Activated CD4-positive, alpha-beta memory T cell treated with anti-CD3 and anti-CD28 coated beads, Interleukin-2, amount 10 ng/mL, durations not matched to agents 7 days and 5 days (primary cell): ENCODE measurements around the gene NSMF. TPM values are rescaled to one million over a fixed set of nuclear protein-coding genes. Genes with fewer than 3 reads are reported as not detected.

Experiments
- CTCF ChIA-PET: fragments of 350-600 bp; sonication (Branson Sonifier 250); formaldehyde crosslinking; loops from one replicate; lab custom pipeline; 2021; ENCODE audit warnings: antibody characterized with exemption, inconsistent platforms; lab: Charles Lee
- POLR2A ChIA-PET: fragments of 350-600 bp; sonication (Branson Sonifier 250); formaldehyde crosslinking; loops from one replicate; lab custom pipeline; 2021; ENCODE audit warnings: antibody characterized with exemption; lab: Charles Lee
- DNase-seq: peaks from one replicate; pipeline ENCODE4 v3.0.0-alpha.2; 2020
- H3K27ac Mint-ChIP-seq: one replicate; pipeline ENCODE4 v1.8.0; 2021; ENCODE audit warnings: mild to moderate bottlenecking, mixed read lengths
- H3K27me3 Mint-ChIP-seq: one replicate; pipeline ENCODE4 v1.8.0; 2021; ENCODE audit warnings: mixed read lengths
- H3K36me3 Mint-ChIP-seq: one replicate; pipeline ENCODE4 v1.8.0; 2021; ENCODE audit warnings: low read depth, mixed read lengths
- H3K4me1 Mint-ChIP-seq: one replicate; pipeline ENCODE4 v1.8.0; 2021; ENCODE audit warnings: mixed read lengths
- H3K4me3 Mint-ChIP-seq: one replicate; pipeline ENCODE4 v1.8.0; 2021; ENCODE audit warnings: mild to moderate bottlenecking, mixed read lengths
- H3K9me3 Mint-ChIP-seq: one replicate; pipeline ENCODE4 v1.8.0; 2021; ENCODE audit warnings: mixed read lengths
- total RNA-seq, 2 experiments: library from RNA; stranded (reverse); gene quantifications; one replicate each; pipeline ENCODE4 v1.2.3, GENCODE V29; 2021

The NSMF gene
- total RNA-seq, 2 experiments from 2014 or later = 29.0 to 31.9 TPM

DNA sequence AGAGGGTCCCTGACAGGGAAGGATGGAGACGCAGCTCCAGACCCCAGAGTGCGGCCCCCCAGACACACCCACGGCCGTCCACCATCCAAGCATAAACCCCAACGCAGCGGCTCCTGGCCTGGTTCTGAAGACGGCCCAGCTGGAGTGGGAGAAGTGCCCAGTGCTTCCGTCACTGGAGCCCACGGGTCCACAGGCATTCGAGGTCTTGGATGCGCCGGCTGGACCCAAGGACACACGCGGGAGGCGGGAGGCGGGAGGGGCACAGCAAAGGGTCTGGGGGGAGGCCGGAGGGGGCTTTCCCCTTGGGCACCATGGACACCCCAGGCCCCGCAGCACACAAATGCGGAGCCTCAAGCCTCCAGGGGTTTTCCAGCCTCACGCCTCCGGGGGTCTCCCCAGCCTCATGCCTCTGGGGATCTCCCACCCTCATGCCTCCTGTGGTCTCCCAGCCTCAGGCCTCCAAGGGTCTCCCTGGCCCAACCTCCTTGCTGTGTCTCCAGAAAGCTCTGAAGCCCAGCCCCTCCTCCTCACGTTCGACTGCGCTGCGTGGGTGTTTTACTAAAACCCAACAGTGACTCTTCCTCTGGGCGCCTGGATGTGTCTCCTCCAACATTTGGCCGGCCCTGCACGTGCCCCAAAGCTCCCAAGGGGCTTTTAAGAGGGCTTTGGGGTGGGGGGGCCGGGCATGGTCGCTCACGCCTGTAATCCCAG lies 51.4 kb downstream of the NSMF start:
- CTCF ChIA-PET = interaction anchor here (0.7 to 1.8 kb wide), 3 partner anchors 106 to 487 kb away, joined by 3 to 4 read pairs (median 3); partner anchors contain the start of genes NRARP and TOR4A
- H3K27ac Mint-ChIP-seq = no peak overlapping the region

DNA sequence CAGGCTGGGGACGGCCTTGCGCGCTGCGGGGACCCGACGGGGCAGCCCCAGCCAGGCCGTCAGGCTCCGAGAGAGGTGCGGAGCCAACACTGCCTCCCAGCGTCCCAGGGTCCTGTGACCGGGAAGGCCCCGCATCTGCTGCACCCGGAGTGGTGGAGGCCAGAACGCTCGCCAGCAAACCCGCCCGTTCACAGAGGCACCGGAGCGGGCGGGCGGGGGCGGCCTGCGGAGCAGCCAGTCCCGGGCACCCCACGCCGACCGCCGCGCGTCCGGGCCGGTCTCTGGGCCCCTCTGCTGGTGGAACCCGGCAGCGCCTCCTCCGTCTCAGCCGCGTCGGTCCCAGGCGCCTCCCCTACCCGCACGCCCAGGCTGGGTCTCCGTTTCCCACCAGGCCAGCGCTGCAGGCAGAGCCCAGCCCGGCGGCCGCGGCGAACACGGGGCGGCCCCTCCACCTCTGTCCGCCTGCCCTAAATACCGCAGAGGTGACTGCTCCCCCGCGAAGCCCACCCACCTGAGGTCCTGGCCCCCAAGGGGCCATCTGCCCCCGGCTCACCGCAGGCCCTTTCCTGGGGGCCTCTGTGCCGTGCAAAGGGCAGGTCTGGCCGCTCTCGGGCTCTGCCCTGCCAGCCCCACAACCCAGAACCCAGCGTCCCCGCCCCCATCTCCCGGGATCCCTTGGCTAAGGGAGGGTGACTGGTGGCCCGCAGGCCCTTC lies 52.1 kb downstream of the NSMF start:
- CTCF ChIA-PET = interaction anchor here (1.8 kb wide), 1 partner anchor 105 kb away, joined by 4 read pairs; the partner anchor contains the start of gene NRARP
- Mint-ChIP-seq H3K27ac (no peak overlapping the region), H3K27me3 (peaks cover 2% of the 10 kb centered on the region), H3K9me3 (no peaks in the 10 kb centered on the region), H3K4me3 (no peak overlapping the region), H3K4me1 (peaks cover 21% of the 10 kb centered on the region), H3K36me3 (no peaks in the 10 kb centered on the region)
- POLR2A ChIA-PET = no interaction called here
- peak; percentile 73 for DNase-seq

More for the DNA sequence above, 51.4 kb downstream of the NSMF start:
- H3K36me3 Mint-ChIP-seq = no peaks in the 10 kb centered on the region
- POLR2A ChIA-PET = no interaction called here
- peaks cover 2% of the 10 kb centered on the region for H3K27me3 Mint-ChIP-seq
- no peak overlapping the region for H3K4me3 Mint-ChIP-seq
- H3K4me1 Mint-ChIP-seq = peaks cover 19% of the 10 kb centered on the region
- DNase-seq = no peak
- H3K9me3 Mint-ChIP-seq = no peaks in the 10 kb centered on the region

GRCh38 chr9:137406085-137406760 lies 52.9 kb downstream of the NSMF start:
- POLR2A ChIA-PET = no interaction called here
- no peak for DNase-seq
- no peak overlapping the region for H3K4me3 Mint-ChIP-seq
- H3K4me1 Mint-ChIP-seq = peaks cover 16% of the 10 kb centered on the region
- CTCF ChIA-PET = interaction anchor here (0.6 kb wide), 1 partner anchor 219 kb away, joined by 3 read pairs; no protein-coding TSS in a partner anchor
- no peaks in the 10 kb centered on the region for H3K9me3 Mint-ChIP-seq
- H3K27ac Mint-ChIP-seq = no peak overlapping the region
- peaks cover 2% of the 10 kb centered on the region for H3K27me3 Mint-ChIP-seq
- no peaks in the 10 kb centered on the region for H3K36me3 Mint-ChIP-seq

DNA sequence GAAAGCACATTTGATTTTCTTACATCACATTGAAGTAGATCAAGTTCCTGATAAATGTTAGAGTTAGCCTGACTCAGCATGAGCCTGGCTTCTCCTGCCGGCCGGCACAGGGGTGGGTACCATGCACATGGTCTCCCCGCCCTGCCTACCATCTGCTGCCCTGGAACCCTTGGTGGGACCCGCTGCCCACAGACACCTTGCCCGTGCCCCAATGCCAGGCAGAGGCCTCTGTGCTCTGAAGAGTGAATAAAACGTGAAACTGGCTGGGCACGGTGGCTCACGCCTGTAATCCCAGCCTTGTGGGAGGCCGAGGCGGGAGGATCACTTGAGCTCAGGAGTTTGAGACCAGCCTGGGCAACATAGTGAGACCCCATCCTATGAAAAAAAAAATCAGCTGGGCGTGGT lies 53.5 kb downstream of the NSMF start:
- CTCF ChIA-PET = interaction anchor here (0.6 kb wide), 1 partner anchor 218 kb away, joined by 3 read pairs; no protein-coding TSS in a partner anchor
- POLR2A ChIA-PET = no interaction called here
- peaks cover 13% of the 10 kb centered on the region for H3K4me1 Mint-ChIP-seq

GRCh38 chr9:137404961-137405567 lies 54.1 kb downstream of the NSMF start:
- CTCF ChIA-PET = no interaction called here

More for the DNA sequence above, 53.5 kb downstream of the NSMF start:
- H3K9me3 Mint-ChIP-seq = no peaks in the 10 kb centered on the region
- DNase-seq = no peak
- peaks cover 2% of the 10 kb centered on the region for H3K27me3 Mint-ChIP-seq
- no peak overlapping the region for H3K4me3 Mint-ChIP-seq
- no peaks in the 10 kb centered on the region for H3K36me3 Mint-ChIP-seq
- no peak overlapping the region for H3K27ac Mint-ChIP-seq

DNA sequence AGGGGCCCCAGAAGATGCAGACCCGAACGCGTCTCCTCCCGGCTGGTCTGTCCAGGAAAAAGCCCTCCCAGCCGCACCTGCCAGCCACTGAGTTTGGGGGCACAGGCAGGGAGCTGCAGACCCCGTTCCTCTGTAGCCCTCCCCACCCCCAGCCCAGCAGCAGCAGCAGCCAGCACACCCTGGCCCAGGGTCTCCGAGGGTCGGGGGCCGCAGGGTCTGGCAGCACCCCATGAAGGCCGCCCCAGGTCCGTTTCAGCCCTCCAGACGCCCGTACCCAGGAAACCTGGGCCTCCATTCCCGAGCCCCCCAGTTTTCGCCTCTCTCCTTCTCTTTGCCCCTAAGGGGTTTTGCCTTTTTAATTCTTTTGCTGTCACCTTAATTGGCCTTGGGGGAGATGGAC lies 55.9 kb downstream of the NSMF start:
- ChIA-PET CTCF (no interaction called here), POLR2A (no interaction called here)
- H3K9me3 Mint-ChIP-seq = no peaks in the 10 kb centered on the region
- H3K36me3 Mint-ChIP-seq = no peaks in the 10 kb centered on the region
- H3K27ac Mint-ChIP-seq = no peak overlapping the region
- H3K27me3 Mint-ChIP-seq = peaks cover 2% of the 10 kb centered on the region
- no peak for DNase-seq
- no peak overlapping the region for H3K4me3 Mint-ChIP-seq
- H3K4me1 Mint-ChIP-seq = peaks cover 10% of the 10 kb centered on the region

More at GRCh38 chr9:137404961-137405567, 54.1 kb downstream of the NSMF start:
- Mint-ChIP-seq H3K27ac (no peak overlapping the region), H3K4me1 (peaks cover 10% of the 10 kb centered on the region), H3K36me3 (no peaks in the 10 kb centered on the region), H3K9me3 (no peaks in the 10 kb centered on the region), H3K4me3 (no peak overlapping the region), H3K27me3 (peaks cover 2% of the 10 kb centered on the region)
- DNase-seq = no peak
- POLR2A ChIA-PET = no interaction called here

DNA sequence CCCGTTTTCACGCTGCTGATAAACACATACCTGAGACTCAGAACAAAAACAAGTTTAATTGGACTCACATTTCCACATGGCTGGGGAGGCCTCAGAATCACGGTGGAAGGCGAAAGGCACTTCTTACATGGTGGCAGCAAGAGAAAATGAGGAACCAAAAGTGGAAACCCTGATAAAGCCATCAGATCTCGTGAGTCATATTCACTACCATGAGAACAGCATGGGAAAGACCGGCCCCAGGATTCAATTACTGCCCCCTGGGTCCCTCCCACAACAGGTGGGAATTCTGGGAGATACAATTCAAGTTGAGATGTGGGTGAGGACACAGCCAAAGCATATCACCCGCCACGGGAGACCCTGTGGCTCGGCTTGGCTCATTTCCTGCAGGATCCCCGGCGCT lies 56.4 kb downstream of the NSMF start:
- peaks cover 12% of the 10 kb centered on the region for H3K4me1 Mint-ChIP-seq
- DNase-seq = no peak
- no peak overlapping the region for H3K27ac Mint-ChIP-seq
- no peak overlapping the region for H3K4me3 Mint-ChIP-seq
- H3K9me3 Mint-ChIP-seq = no peaks in the 10 kb centered on the region
- H3K27me3 Mint-ChIP-seq = peaks cover 2% of the 10 kb centered on the region
- no peaks in the 10 kb centered on the region for H3K36me3 Mint-ChIP-seq
- ChIA-PET POLR2A (no interaction called here), CTCF (no interaction called here)

GRCh38 chr9:137398561-137399468 lies 60.3 kb downstream of the NSMF start:
- Mint-ChIP-seq H3K9me3 (no peaks in the 10 kb centered on the region), H3K27ac (no peak overlapping the region), H3K4me3 (no peak overlapping the region), H3K27me3 (no peaks in the 10 kb centered on the region), H3K36me3 (no peaks in the 10 kb centered on the region), H3K4me1 (peaks cover 13% of the 10 kb centered on the region)
- no peak for DNase-seq
- CTCF ChIA-PET = no interaction called here
- POLR2A ChIA-PET = no interaction called here

DNA sequence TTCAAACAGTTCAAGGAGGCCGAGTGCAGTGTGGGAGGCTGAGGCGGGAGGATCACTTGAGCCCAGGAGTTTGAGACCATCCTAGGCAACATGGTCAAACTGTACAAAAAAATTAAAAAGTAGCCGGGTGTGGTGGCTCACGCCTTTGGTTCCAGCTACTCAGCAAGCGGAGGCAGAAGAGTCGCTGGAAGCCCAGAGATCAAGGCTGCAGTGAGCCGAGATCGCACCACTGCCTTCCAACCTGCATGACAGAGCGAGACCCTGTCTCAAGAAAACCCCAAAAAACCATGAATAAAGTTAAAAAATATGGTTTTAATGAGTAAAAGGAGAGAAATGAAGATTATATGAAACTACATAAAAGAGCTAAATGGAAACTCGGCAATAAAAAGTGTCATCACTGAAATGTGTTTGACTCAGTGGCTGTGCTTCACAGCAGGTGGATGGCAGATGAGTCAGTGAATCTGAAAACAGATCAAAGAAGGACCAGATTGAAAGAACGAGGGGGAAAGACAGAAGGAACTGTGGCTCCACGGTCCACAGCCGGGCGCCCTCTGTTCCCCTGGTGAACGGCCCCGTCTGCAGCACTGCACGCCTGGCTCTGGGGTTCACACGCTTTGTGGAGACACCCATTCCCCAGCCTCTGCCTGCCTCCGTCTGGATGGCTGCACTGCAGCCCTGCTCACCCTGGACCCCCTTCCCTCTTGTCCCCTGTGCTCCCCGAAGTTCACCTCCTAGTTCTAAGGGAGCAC lies 61.3 kb downstream of the NSMF start:
- CTCF ChIA-PET = no interaction called here
- Mint-ChIP-seq H3K4me3 (no peak overlapping the region), H3K4me1 (peaks cover 13% of the 10 kb centered on the region), H3K27me3 (no peaks in the 10 kb centered on the region), H3K27ac (no peak overlapping the region), H3K9me3 (no peaks in the 10 kb centered on the region), H3K36me3 (no peaks in the 10 kb centered on the region)
- no peak for DNase-seq
- POLR2A ChIA-PET = no interaction called here
